GM12878 (cell line): ENCODE results near the gene MID2. TPM values are rescaled to one million over a fixed set of nuclear protein-coding genes. Genes with fewer than 3 reads are reported as not detected.

ENCODE experiments used
- ATAC-seq: fragments of 200-7000 bp; cut with Tn5 transposase; 3 replicates; pipeline ENCODE4 v1.9.1; 2020; ENCODE audit warnings: mild to moderate bottlenecking, moderate library complexity
- BruUV-seq: library from RNA; stranded (reverse); fragments of 400-500 nt; replicated peaks from 2 replicates; lab custom pipeline; 2021; lab: Mats Ljungman, UMichigan
- CTCF ChIA-PET: fragments of 300-600 bp; sonication (Branson Sonifier 250); formaldehyde crosslinking; extraction: SDS; loops from one replicate; lab custom pipeline; 2021; ENCODE audit warnings: inconsistent platforms; lab: Yijun Ruan, JAX
- POLR2A ChIA-PET: fragments of 350-600 bp; formaldehyde crosslinking; extraction: SDS; loops from one replicate; lab custom pipeline; 2021; ENCODE audit warnings: inconsistent platforms; lab: Charles Lee
- RAD21 ChIA-PET: fragments of 300-600 bp; sonication (Branson Sonifier 250); formaldehyde crosslinking; loops from one replicate; lab custom pipeline; 2023; ENCODE audit warnings: antibody characterized with exemption; ENCODE audit not compliant: unreplicated experiment; lab: Charles Lee
- SMC1A ChIA-PET: fragments of 300-600 bp; sonication (Branson Sonifier 250); formaldehyde crosslinking; loops from one replicate; lab custom pipeline; 2023; ENCODE audit not compliant: unreplicated experiment, uncharacterized antibody; lab: Charles Lee
- DNase-seq: peaks from one replicate; pipeline ENCODE4 v3.0.0-alpha.2; 2011; ENCODE audit warnings: low read depth, low spot score
- FAIRE-seq: peaks from 3 replicates; lab custom pipeline; 2011; peaks lifted over from hg19 to GRCh38; lab: Jason Lieb, UNC
- H2AFZ ChIP-seq: 2 replicates; pipeline ENCODE4 v1.6.0; 2011; ENCODE audit warnings: low read depth, low read length, control low read depth; ENCODE audit not compliant: control insufficient read depth
- H3K27ac ChIP-seq: 2 replicates; pipeline ENCODE4 v1.5.1; 2011; ENCODE audit warnings: control low read depth; ENCODE audit not compliant: control insufficient read depth, insufficient read depth
- H3K27me3 ChIP-seq, 2 experiments: replicated peaks in 1 of 2; 2 replicates each; pipeline versions ENCODE4 v1.6.0 to v1.6.1; 2011; ENCODE audit warnings: low read length in 1 of 2; ENCODE audit not compliant: control insufficient read depth in 2 of 2, insufficient read depth in 2 of 2
- H3K36me3 ChIP-seq, 2 experiments: 2 replicates each; pipeline ENCODE4 v1.5.1; 2011; ENCODE audit warnings: low read length in 1 of 2; ENCODE audit not compliant: control insufficient read depth in 2 of 2, insufficient read depth in 2 of 2
- H3K4me1 ChIP-seq: 2 replicates; pipeline ENCODE4 v1.6.1; 2011; ENCODE audit warnings: mild to moderate bottlenecking, low read length, moderate library complexity, mixed read lengths; ENCODE audit not compliant: control insufficient read depth, insufficient read depth
- H3K4me2 ChIP-seq: 2 replicates; pipeline ENCODE4 v1.6.0; 2011; ENCODE audit warnings: control low read depth; ENCODE audit not compliant: control insufficient read depth, insufficient read depth
- H3K4me3 ChIP-seq: fragments of 200-600 bp; sonication (generic); 2 replicates; pipeline ENCODE4 v1.5.1; 2016
- H3K79me2 ChIP-seq: 2 replicates; pipeline ENCODE4 v1.6.0; 2011; ENCODE audit warnings: low read length; ENCODE audit not compliant: control insufficient read depth, insufficient read depth
- H3K9ac ChIP-seq: 2 replicates; pipeline ENCODE4 v1.8.0; 2011; ENCODE audit warnings: low read length, control low read depth, mixed read lengths; ENCODE audit not compliant: control insufficient read depth, insufficient read depth
- H3K9me3 ChIP-seq: replicated peaks from 3 replicates; pipeline ENCODE4 v1.5.1; 2011; ENCODE audit warnings: mild to moderate bottlenecking, low read length; ENCODE audit not compliant: control insufficient read depth, insufficient read depth
- H4K20me1 ChIP-seq: 2 replicates; pipeline ENCODE4 v1.6.0; 2011; ENCODE audit not compliant: control insufficient read depth, insufficient read depth
- EED ChIP-seq: sonication (generic); IDR thresholded peaks from 2 replicates; pipeline ENCODE4 v1.6.1; 2016; ENCODE audit warnings: antibody characterized with exemption, low read depth
- FOS ChIP-seq: IDR thresholded peaks from 3 replicates; pipeline ENCODE4 v1.6.1; 2011; ENCODE audit warnings: borderline replicate concordance; ENCODE audit not compliant: insufficient read length; ENCODE audit errors: extremely low read depth
- HDGF ChIP-seq: fragments of 450-650 bp; IDR thresholded peaks from 2 replicates; pipeline ENCODE4 v1.6.1; 2016; ENCODE audit warnings: antibody characterized with exemption
- MXI1 ChIP-seq: fragments of 150-350 bp; IDR thresholded peaks from 2 replicates; pipeline ENCODE4 v1.6.1; 2011; ENCODE audit warnings: low read depth, mild to moderate bottlenecking, inconsistent platforms, low read length, improper control_type of control experiment
- NR2C2 ChIP-seq: IDR thresholded peaks from 2 replicates; pipeline ENCODE4 v1.6.1; 2011; ENCODE audit warnings: borderline replicate concordance, low read depth; ENCODE audit not compliant: control insufficient read depth, insufficient read length
- NRF1 ChIP-seq: conservative IDR thresholded peaks from 2 replicates; pipeline ENCODE4 v1.6.1; 2011; ENCODE audit warnings: mild to moderate bottlenecking, low read depth, low read length, improper control_type of control experiment
- POU2F2 ChIP-seq: IDR thresholded peaks from 3 replicates; pipeline ENCODE4 v1.6.1; 2011; ENCODE audit warnings: low read depth, mild to moderate bottlenecking, low read length, borderline replicate concordance
- RBBP5 ChIP-seq: fragments of 200-600 bp; sonication (generic); conservative IDR thresholded peaks from 2 replicates; pipeline ENCODE4 v1.6.1; 2016
- RFX5 ChIP-seq: IDR thresholded peaks from 2 replicates; pipeline ENCODE4 v1.6.1; 2011; ENCODE audit warnings: low read depth, low read length, improper control_type of control experiment
- SIN3A ChIP-seq: IDR thresholded peaks from 2 replicates; pipeline ENCODE4 v1.6.1; 2012; ENCODE audit warnings: low read depth, low read length, improper control_type of control experiment
- SMAD1 ChIP-seq: fragments of 450-650 bp; IDR thresholded peaks from 2 replicates; pipeline ENCODE4 v1.6.1; 2018; ENCODE audit warnings: mild to moderate bottlenecking, low read depth; ENCODE audit not compliant: partially characterized antibody
- SREBF2 ChIP-seq: IDR thresholded peaks from 2 replicates; pipeline ENCODE4 v1.6.1; 2012; ENCODE audit warnings: mild to moderate bottlenecking, low read length
- TCF12 ChIP-seq: IDR thresholded peaks from 2 replicates; pipeline ENCODE4 v1.6.1; 2011; ENCODE audit warnings: low read depth, mild to moderate bottlenecking, low read length
- TCF7 ChIP-seq: IDR thresholded peaks from 2 replicates; pipeline ENCODE4 v1.6.1; 2014; ENCODE audit warnings: antibody characterized with exemption, borderline replicate concordance
- YY1 ChIP-seq: IDR thresholded peaks from 2 replicates; pipeline ENCODE4 v1.6.1; 2011; ENCODE audit warnings: low read depth, mild to moderate bottlenecking, low read length
- ZNF207 ChIP-seq: fragments of 450-650 bp; IDR thresholded peaks from 2 replicates; pipeline ENCODE4 v1.6.1; 2014; ENCODE audit warnings: antibody characterized with exemption, mild to moderate bottlenecking, borderline replicate concordance
- WGBS: methylation state at CpG from one replicate; pipeline ENCODE4 v1.1.6; 2016; ENCODE audit warnings: low lambda C conversion rate; ENCODE audit not compliant: insufficient replicate concordance, insufficient coverage; ENCODE audit errors: missing lambda C conversion rate; 5-methylcytosine and 5-hydroxymethylcytosine counted together
- in situ Hi-C: fragments of 300-500 bp; cut with MboI; formaldehyde crosslinking; loops from 9 replicates; pipeline ENCODE4 v1.14.3; 2018; ENCODE audit warnings: mixed read lengths
- intact Hi-C: fragments of 100-400 bp; cut with micrococcal nuclease; formaldehyde crosslinking; loops from one replicate; pipeline ENCODE4 v1.14.2; 2022; ENCODE audit not compliant: unreplicated experiment
- polyA plus RNA-seq, 11 experiments: library from polyadenylated mRNA; depleted of rRNA in 4 of 11; unstranded in 6 of 11; stranded (reverse) in 5 of 11; fragments of >200 nt; fragmentation: Nextera tagmentation in 4 of 11; fragmentation: Illumina TruSeq in 1 of 11; extraction: Ambion mirVana in 4 of 11; extraction: Trizol in 1 of 11; gene quantifications; 1 replicate in 1 of 11; 2 replicates in 10 of 11; pipeline versions ENCODE4 v1.2.1 to v1.2.3, GENCODE V29; 2011 to 2016; ENCODE audit warnings: inconsistent platforms in 2 of 11, missing spikeins in 2 of 11, low read depth in 1 of 11
- total RNA-seq, 4 experiments: library from RNA; depleted of rRNA in 3 of 4; stranded (reverse); fragments of >200 nt in 3 of 4; fragmentation: Illumina TruSeq in 1 of 4; extraction: Trizol in 1 of 4; gene quantifications; 2 replicates each; pipeline versions ENCODE4 v1.2.1 to v1.2.3, GENCODE V29; 2013 to 2021
- TF ChIP-seq, protein P1 (sequence below): fragments of 450-650 bp; IDR thresholded peaks from 2 replicates; pipeline ENCODE4 v1.6.1; 2016; ENCODE audit warnings: mild to moderate bottlenecking
- TF ChIP-seq, protein P2 (sequence below): fragments of 450-650 bp; IDR thresholded peaks from 2 replicates; pipeline ENCODE4 v1.6.1; 2018; ENCODE audit warnings: mild to moderate bottlenecking, low read depth, moderate library complexity; ENCODE audit not compliant: partially characterized antibody

MID2 gene
- total and polyA plus RNA-seq, 10 of the 15 experiments (the other 5 are each of a cell fraction or from before 2014, with no cell fraction given): 0.04 to 0.21 TPM; not detected in 8

DNA sequence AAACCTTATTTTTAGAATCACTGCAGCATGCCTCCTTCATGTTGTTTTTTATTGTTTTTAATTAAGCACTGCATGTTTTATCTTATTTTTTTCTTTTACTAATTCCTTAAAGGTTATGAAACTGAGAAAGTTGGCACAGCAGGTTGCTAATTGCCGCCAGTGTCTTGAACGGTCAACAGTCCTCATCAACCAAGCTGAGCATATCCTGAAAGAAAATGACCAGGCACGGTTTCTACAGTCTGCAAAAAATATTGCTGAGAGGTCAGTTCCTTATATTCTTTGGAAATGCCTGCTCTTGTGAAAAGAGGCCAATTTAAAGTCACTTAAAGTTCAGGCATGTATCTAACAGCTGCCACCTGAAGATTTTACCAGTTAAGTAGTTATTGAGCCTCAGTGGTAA lies 79.7 kb downstream of the MID2 start:
- Histone ChIP-seq H3K4me2 (no peak overlapping the region), H3K9me3 (no peaks in the 10 kb centered on the region), H3K27ac (no peak overlapping the region), H4K20me1 (no peaks in the 10 kb centered on the region), H3K4me3 (no peak overlapping the region), H3K9ac (no peak overlapping the region)
- in situ Hi-C loops: no loop called here
- SMC1A ChIA-PET: interaction anchor here (0.9 kb wide), 1 partner anchor 233 kb away, joined by 3 read pairs; no protein-coding TSS in a partner anchor
- RAD21 ChIA-PET: no interaction called here
- DNase-seq: no peak
- no peak for TF ChIP-seq ZNF207
- no peak for TF ChIP-seq YY1
- TF ChIP-seq POU2F2: no peak
- no peak for TF ChIP-seq NR2C2
- no peak for TF ChIP-seq FOS
- no peak for TF ChIP-seq RFX5
- no peak for TF ChIP-seq TCF12
- TF ChIP-seq, protein P1, sequence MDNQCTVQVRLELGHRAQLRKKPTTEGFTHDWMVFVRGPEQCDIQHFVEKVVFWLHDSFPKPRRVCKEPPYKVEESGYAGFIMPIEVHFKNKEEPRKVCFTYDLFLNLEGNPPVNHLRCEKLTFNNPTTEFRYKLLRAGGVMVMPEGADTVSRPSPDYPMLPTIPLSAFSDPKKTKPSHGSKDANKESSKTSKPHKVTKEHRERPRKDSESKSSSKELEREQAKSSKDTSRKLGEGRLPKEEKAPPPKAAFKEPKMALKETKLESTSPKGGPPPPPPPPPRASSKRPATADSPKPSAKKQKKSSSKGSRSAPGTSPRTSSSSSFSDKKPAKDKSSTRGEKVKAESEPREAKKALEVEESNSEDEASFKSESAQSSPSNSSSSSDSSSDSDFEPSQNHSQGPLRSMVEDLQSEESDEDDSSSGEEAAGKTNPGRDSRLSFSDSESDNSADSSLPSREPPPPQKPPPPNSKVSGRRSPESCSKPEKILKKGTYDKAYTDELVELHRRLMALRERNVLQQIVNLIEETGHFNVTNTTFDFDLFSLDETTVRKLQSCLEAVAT: no peak
- TF ChIP-seq, protein P2, sequence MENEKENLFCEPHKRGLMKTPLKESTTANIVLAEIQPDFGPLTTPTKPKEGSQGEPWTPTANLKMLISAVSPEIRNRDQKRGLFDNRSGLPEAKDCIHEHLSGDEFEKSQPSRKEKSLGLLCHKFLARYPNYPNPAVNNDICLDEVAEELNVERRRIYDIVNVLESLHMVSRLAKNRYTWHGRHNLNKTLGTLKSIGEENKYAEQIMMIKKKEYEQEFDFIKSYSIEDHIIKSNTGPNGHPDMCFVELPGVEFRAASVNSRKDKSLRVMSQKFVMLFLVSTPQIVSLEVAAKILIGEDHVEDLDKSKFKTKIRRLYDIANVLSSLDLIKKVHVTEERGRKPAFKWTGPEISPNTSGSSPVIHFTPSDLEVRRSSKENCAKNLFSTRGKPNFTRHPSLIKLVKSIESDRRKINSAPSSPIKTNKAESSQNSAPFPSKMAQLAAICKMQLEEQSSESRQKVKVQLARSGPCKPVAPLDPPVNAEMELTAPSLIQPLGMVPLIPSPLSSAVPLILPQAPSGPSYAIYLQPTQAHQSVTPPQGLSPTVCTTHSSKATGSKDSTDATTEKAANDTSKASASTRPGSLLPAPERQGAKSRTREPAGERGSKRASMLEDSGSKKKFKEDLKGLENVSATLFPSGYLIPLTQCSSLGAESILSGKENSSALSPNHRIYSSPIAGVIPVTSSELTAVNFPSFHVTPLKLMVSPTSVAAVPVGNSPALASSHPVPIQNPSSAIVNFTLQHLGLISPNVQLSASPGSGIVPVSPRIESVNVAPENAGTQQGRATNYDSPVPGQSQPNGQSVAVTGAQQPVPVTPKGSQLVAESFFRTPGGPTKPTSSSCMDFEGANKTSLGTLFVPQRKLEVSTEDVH: no peak
- no peak for TF ChIP-seq SREBF2
- TF ChIP-seq NRF1: no peak
- no peak for TF ChIP-seq HDGF
- no peak for TF ChIP-seq RBBP5
- TF ChIP-seq EED: no peak
- no peak for TF ChIP-seq TCF7
- no peak for TF ChIP-seq SMAD1
- no peak for TF ChIP-seq SIN3A
- TF ChIP-seq MXI1: no peak
- TF ChIP-seq, all 136 proteins: peak for 0
- H3K79me2 ChIP-seq: no peaks in the 10 kb centered on the region
- no peaks in the 10 kb centered on the region for H3K36me3 ChIP-seq
- ChIA-PET POLR2A (no interaction called here), CTCF (no interaction called here)
- FAIRE-seq (no peak), ATAC-seq (no peak)
- intact Hi-C loops: no loop called here
- no peaks in the 10 kb centered on the region for H3K27me3 ChIP-seq
- no peaks in the 10 kb centered on the region for H3K4me1 ChIP-seq
- WGBS: 50% methylated on average over 3 of the region's 3 CpGs
- BruUV-seq: no TSS peak
- no peak overlapping the region for H2AFZ ChIP-seq
